HUES6 (cell line): ENCODE data around the gene IL4R.
"Not testable (repeated sequence)": the region's sequence is repeated elsewhere in the genome, so short reads cannot be mapped to it uniquely, and the experiment has no call there.

ENCODE experiments used
- H3K27ac ChIP-seq: 2 replicates; pipeline ENCODE4 v1.7.0; 2013; ENCODE audit warnings: low read depth, mild to moderate bottlenecking, low read length, inconsistent platforms
- H3K27me3 ChIP-seq: 2 replicates; pipeline ENCODE4 v1.6.1; 2013; ENCODE audit warnings: low read length; ENCODE audit not compliant: control insufficient read depth, insufficient read depth
- H3K36me3 ChIP-seq: 2 replicates; pipeline ENCODE4 v1.6.1; 2013; ENCODE audit warnings: low read length; ENCODE audit not compliant: control insufficient read depth, insufficient read depth
- H3K4me1 ChIP-seq: 2 replicates; pipeline ENCODE4 v1.6.1; 2013; ENCODE audit warnings: low read length; ENCODE audit not compliant: control insufficient read depth, insufficient read depth
- H3K4me3 ChIP-seq: 2 replicates; pipeline ENCODE4 v1.5.1; 2013; ENCODE audit warnings: low read depth, low read length
- H3K9ac ChIP-seq: one replicate; pipeline ENCODE4 v1.6.1; 2013; ENCODE audit warnings: mild to moderate bottlenecking, low read length
- H3K9me3 ChIP-seq: 2 replicates; pipeline ENCODE4 v1.6.1; 2013; ENCODE audit warnings: low read depth, low read length; ENCODE audit not compliant: control insufficient read depth, insufficient read depth

Gene IL4R

GRCh38 chr16:27313422-27314160 is at the start of gene IL4R:
Gene IL4R (plus strand): TSS chr16:27313974. CDS start chr16:27340204, 26,230 bp downstream.
- peak within 1 kb of the TSS; percentile 60; the same call in 1 of the 2 replicates for H3K27ac ChIP-seq
- no peaks in the 10 kb centered on the region for H3K36me3 ChIP-seq
- no peaks in the 10 kb centered on the region for H3K9me3 ChIP-seq
- peak within 1 kb of the TSS; percentile 90 for H3K4me3 ChIP-seq
- peaks cover 30% of the 10 kb centered on the region for H3K4me1 ChIP-seq
- no peaks in the 10 kb centered on the region for H3K27me3 ChIP-seq
- H3K9ac ChIP-seq = peak within 1 kb of the TSS; percentile 86

- Histone ChIP-seq H3K9me3 (no peaks in the 10 kb centered on the region), H3K4me3 (no peak overlapping the region), H3K27me3 (no peaks in the 10 kb centered on the region), H3K9ac (no peak overlapping the region), H3K36me3 (no peaks in the 10 kb centered on the region), H3K4me1 (peaks cover 2% of the 10 kb centered on the region; the same call in 1 of the 2 replicates), H3K27ac (no peak overlapping the region)
Measured at GRCh38 chr16:27264151-27264550, 49.6 kb upstream of the IL4R start.

- H3K9me3 ChIP-seq = no peaks in the 10 kb centered on the region
- no peak overlapping the region for H3K4me3 ChIP-seq
- H3K36me3 ChIP-seq = no peaks in the 10 kb centered on the region
- no peak overlapping the region for H3K27ac ChIP-seq
- H3K9ac ChIP-seq = no peak overlapping the region
- no peaks in the 10 kb centered on the region for H3K27me3 ChIP-seq
- peaks cover 2% of the 10 kb centered on the region; the same call in 1 of the 2 replicates for H3K4me1 ChIP-seq
Measured at GRCh38 chr16:27265982-27266381, 47.8 kb upstream of the IL4R start.

GRCh38 chr16:27267037-27267677 is 46.6 kb upstream of the IL4R start:
- no peak overlapping the region for H3K4me3 ChIP-seq
- H3K9ac ChIP-seq = no peak overlapping the region

GRCh38 chr16:27268376-27269299 is 45.1 kb upstream of the IL4R start, which contains the start of gene NSMCE1:
Gene NSMCE1 (minus strand): TSS chr16:27268772. CDS start chr16:27257570, 11,202 bp downstream.
- Histone ChIP-seq H3K9me3 (no peaks in the 10 kb centered on the region), H3K4me1 (0 out of 2 replicates have a peak, but pooled peaks cover 5% of the 10 kb centered on the region), H3K4me3 (peak within 1 kb of the TSS; percentile 71), H3K9ac (peak within 1 kb of the TSS; percentile 29), H3K36me3 (no peaks in the 10 kb centered on the region), H3K27ac (peak within 1 kb of the TSS; percentile 7; the same call in 1 of the 2 replicates), H3K27me3 (no peaks in the 10 kb centered on the region)

More at GRCh38 chr16:27267037-27267677, 46.6 kb upstream of the IL4R start:
- Histone ChIP-seq H3K36me3 (no peaks in the 10 kb centered on the region), H3K4me1 (peaks cover 5% of the 10 kb centered on the region; the same call in 1 of the 2 replicates), H3K27me3 (no peaks in the 10 kb centered on the region), H3K9me3 (no peaks in the 10 kb centered on the region), H3K27ac (no peak overlapping the region)

GRCh38 chr16:27269300-27270150 is 44.2 kb upstream of the IL4R start:
- Histone ChIP-seq H3K9ac (no peak overlapping the region), H3K36me3 (no peaks in the 10 kb centered on the region), H3K27me3 (no peaks in the 10 kb centered on the region), H3K27ac (no peak overlapping the region), H3K4me1 (0 out of 2 replicates have a peak, but pooled peaks cover 5% of the 10 kb centered on the region), H3K4me3 (peak overlapping the region; percentile 71; the same call in 1 of the 2 replicates), H3K9me3 (no peaks in the 10 kb centered on the region)

GRCh38 chr16:27270349-27270748 is 43.4 kb upstream of the IL4R start:
- no peak overlapping the region for H3K9ac ChIP-seq
- H3K9me3 ChIP-seq = no peaks in the 10 kb centered on the region
- H3K4me1 ChIP-seq = 0 out of 2 replicates have a peak, but pooled peaks cover 5% of the 10 kb centered on the region
- H3K36me3 ChIP-seq = no peaks in the 10 kb centered on the region
- H3K4me3 ChIP-seq = no peak overlapping the region
- H3K27ac ChIP-seq = no peak overlapping the region
- H3K27me3 ChIP-seq = no peaks in the 10 kb centered on the region

- H3K9ac ChIP-seq = no peak overlapping the region
Measured at GRCh38 chr16:27272076-27272475, 41.7 kb upstream of the IL4R start.

GRCh38 chr16:27272697-27273096 is 41.1 kb upstream of the IL4R start:
- not testable (repeated sequence) for H3K27ac ChIP-seq, H3K4me3 ChIP-seq, H3K36me3 ChIP-seq, H3K27me3 ChIP-seq, H3K9me3 ChIP-seq, H3K4me1 ChIP-seq, H3K9ac ChIP-seq

More at GRCh38 chr16:27272076-27272475, 41.7 kb upstream of the IL4R start:
- Histone ChIP-seq H3K36me3 (no peaks in the 10 kb centered on the region), H3K9me3 (no peaks in the 10 kb centered on the region), H3K4me1 (0 out of 2 replicates have a peak, but pooled peaks cover 5% of the 10 kb centered on the region), H3K27me3 (no peaks in the 10 kb centered on the region), H3K4me3 (no peak overlapping the region), H3K27ac (no peak overlapping the region)

- H3K4me1 ChIP-seq = 0 out of 2 replicates have a peak, but pooled peaks cover 3% of the 10 kb centered on the region
- H3K9me3 ChIP-seq = no peaks in the 10 kb centered on the region
- H3K9ac ChIP-seq = no peak overlapping the region
- no peaks in the 10 kb centered on the region for H3K36me3 ChIP-seq
- H3K27me3 ChIP-seq = no peaks in the 10 kb centered on the region
- H3K27ac ChIP-seq = no peak overlapping the region
- H3K4me3 ChIP-seq = no peak overlapping the region
Measured at GRCh38 chr16:27273330-27273669, 40.5 kb upstream of the IL4R start.
